Psoas muscle (tissue), 8 donors: ENCODE results near the gene SYNE2. TPM values are rescaled to one million over a fixed set of nuclear protein-coding genes. Genes with fewer than 3 reads are reported as not detected.

Experiments used
- ATAC-seq, 4 donors: fragments of 200-7000 bp; cut with Tn5 transposase; one replicate each; pipeline ENCODE4 v1.9.1; 2020; ENCODE audit warnings: moderate library complexity in 3 of 4, mild to moderate bottlenecking in 2 of 4
- DNase-seq, 2 donors: peaks; one replicate each; pipeline ENCODE4 v3.0.0-alpha.2; 2020
- H3K27ac ChIP-seq: fragments of 200-600 bp; one replicate; pipeline ENCODE4 v1.8.0; 2022
- H3K27me3 ChIP-seq, 3 donors: fragments of 200-600 bp in 1 of 3; one replicate each; pipeline versions ENCODE4 v1.6.1 to v1.8.0; 2013 to 2022; ENCODE audit warnings: low read length in 2 of 3, mild to moderate bottlenecking in 2 of 3, moderate library complexity in 1 of 3; ENCODE audit not compliant: insufficient read depth in 3 of 3
- H3K36me3 ChIP-seq, 2 donors: fragments of 200-600 bp in 1 of 2; one replicate each; pipeline versions ENCODE4 v1.6.1 to v1.8.0; 2013 to 2022; ENCODE audit warnings: low read depth in 1 of 2, mild to moderate bottlenecking in 1 of 2, moderate library complexity in 1 of 2; ENCODE audit not compliant: insufficient read depth in 1 of 2
- H3K4me1 ChIP-seq: fragments of 200-600 bp; one replicate; pipeline ENCODE4 v1.8.0; 2022
- H3K4me3 ChIP-seq: fragments of 200-600 bp; one replicate; pipeline ENCODE4 v1.8.0; 2022; ENCODE audit warnings: mild to moderate bottlenecking
- H3K9me3 ChIP-seq: fragments of 200-600 bp; one replicate; pipeline ENCODE4 v1.8.0; 2022
- WGBS, 3 donors: extraction: QIAGEN DNeasy Blood & Tissue Kit; methylation state at CpG; one replicate each; pipeline versions ENCODE4 v1.1.6 to v1.1.7; 2013; 5-methylcytosine and 5-hydroxymethylcytosine counted together
- intact Hi-C, 2 donors: fragments of 100-400 bp; cut with DNase I; formaldehyde crosslinking; loops; one replicate each; pipeline versions ENCODE4 v1.11.0 to v1.14.2; 2022
- polyA plus RNA-seq, 3 donors: library from polyadenylated mRNA; stranded (reverse); fragments of 200-250 nt; gene quantifications; one replicate each; pipeline ENCODE4 v1.2.3, GENCODE V29; 2013
- total RNA-seq, 4 donors: library from RNA; stranded (reverse); fragmentation: NEBNext Ultra II Directional in 2 of 4; extraction: Animal tissue kit (Norgen Biotek cat#: 25700) in 2 of 4; gene quantifications; one replicate each; pipeline versions ENCODE4 v1.2.1 to v1.2.4, GENCODE V29; 2021 to 2023
- TF ChIP-seq, protein P1 (sequence below): fragments of 200-600 bp; IDR thresholded peaks from one replicate; pipeline ENCODE4 v1.8.0; 2022; ENCODE audit warnings: antibody characterized with exemption
- donor health status: healthy with polysubstance abuse.
- donor health status: DM: no; HTN: no; CAD: no; lungs with moderate emphysema.
- donor health status: Bipolar disorder and iron deficiency.
- donor health status: healthy.
- donor health status: DM: yes; HTN: yes; CAD: no.
- donor health status: DM: no; HTN: no; CAD: no.
- donor health status: DM: no; HTN: no; CAD: no.
- donor health status: DM: yes; HTN: yes; CAD: no.

The SYNE2 gene
- total and polyA plus RNA-seq, 7 donors, result 23.0 to 239 (median 150) TPM

DNA sequence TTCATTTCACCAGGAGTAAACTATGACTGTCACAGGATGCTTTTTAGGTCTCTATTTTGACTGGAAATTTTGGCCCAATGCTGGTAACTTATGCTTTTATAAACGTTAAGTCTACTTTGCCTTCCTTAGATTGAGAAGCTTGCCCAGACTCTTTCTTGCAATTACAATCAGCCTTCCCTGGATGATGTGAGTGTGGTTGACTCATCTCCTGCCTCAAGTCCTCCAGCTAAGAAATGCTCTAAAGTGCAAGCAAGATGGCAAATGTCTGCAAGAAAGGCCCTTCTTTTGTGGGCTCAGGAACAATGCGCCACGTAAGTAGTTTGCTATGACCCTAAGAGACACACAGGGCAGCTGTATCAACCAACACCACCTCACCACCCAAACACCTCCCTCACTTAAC is 96.9 kb downstream of the SYNE2 start:
- Histone ChIP-seq H3K27ac (no peak overlapping the region), H3K4me1 (no peaks in the 10 kb centered on the region), H3K36me3 (peaks cover 6 to 52% of the 10 kb centered on the region in 2 donors), H3K27me3 (no peaks in the 10 kb centered on the region), H3K4me3 (no peak overlapping the region), H3K9me3 (no peaks in the 10 kb centered on the region)
- 92 to 93% (median 92%) methylated on average over 3 of the region's 3 CpGs for WGBS, 3 donors
- intact Hi-C loops, result loop anchor here in 1 of 2 donors (5.0 kb wide), 1 partner anchor 97 kb away; the partner anchor contains the start of gene SYNE2
- DNase-seq (no peak), ATAC-seq (no peak)
- TF ChIP-seq, protein P1, sequence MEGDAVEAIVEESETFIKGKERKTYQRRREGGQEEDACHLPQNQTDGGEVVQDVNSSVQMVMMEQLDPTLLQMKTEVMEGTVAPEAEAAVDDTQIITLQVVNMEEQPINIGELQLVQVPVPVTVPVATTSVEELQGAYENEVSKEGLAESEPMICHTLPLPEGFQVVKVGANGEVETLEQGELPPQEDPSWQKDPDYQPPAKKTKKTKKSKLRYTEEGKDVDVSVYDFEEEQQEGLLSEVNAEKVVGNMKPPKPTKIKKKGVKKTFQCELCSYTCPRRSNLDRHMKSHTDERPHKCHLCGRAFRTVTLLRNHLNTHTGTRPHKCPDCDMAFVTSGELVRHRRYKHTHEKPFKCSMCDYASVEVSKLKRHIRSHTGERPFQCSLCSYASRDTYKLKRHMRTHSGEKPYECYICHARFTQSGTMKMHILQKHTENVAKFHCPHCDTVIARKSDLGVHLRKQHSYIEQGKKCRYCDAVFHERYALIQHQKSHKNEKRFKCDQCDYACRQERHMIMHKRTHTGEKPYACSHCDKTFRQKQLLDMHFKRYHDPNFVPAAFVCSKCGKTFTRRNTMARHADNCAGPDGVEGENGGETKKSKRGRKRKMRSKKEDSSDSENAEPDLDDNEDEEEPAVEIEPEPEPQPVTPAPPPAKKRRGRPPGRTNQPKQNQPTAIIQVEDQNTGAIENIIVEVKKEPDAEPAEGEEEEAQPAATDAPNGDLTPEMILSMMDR, result no peak

DNA sequence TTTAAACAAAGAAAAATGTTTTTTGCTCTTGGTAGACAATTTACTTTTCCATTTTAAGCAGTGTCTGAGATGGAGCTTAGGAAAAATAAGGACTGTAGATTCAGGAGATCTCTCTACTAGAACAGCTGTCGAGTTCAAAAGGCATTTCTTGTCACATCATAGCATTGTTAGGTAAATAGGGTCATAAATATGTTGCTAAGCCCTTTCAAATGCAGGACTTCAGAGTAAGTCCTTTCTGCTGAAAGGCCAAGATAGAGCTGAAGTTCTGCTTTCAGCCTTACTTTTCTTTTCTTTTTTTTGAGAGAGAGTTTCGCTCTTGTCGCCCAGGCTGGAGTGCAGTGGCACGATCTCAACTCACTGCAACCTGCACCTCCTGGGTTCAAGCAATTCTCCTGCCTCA is 98.2 kb downstream of the SYNE2 start:
- TF ChIP-seq, protein P1, result no peak
- DNase-seq (no peak), ATAC-seq (no peak)
- 84 to 90% (median 88%) methylated on average over 4 of the region's 4 CpGs for WGBS, 3 donors
- H3K36me3 ChIP-seq, result peaks cover 6 to 56% of the 10 kb centered on the region in 2 donors
- H3K27me3 ChIP-seq, result no peaks in the 10 kb centered on the region
- no peak overlapping the region for H3K27ac ChIP-seq
- no peaks in the 10 kb centered on the region for H3K4me1 ChIP-seq
- H3K9me3 ChIP-seq, result no peaks in the 10 kb centered on the region
- intact Hi-C loops, result loop anchor here in 1 of 2 donors (5.0 kb wide), 1 partner anchor 99 kb away; the partner anchor contains the start of gene SYNE2
- H3K4me3 ChIP-seq, result no peak overlapping the region

DNA sequence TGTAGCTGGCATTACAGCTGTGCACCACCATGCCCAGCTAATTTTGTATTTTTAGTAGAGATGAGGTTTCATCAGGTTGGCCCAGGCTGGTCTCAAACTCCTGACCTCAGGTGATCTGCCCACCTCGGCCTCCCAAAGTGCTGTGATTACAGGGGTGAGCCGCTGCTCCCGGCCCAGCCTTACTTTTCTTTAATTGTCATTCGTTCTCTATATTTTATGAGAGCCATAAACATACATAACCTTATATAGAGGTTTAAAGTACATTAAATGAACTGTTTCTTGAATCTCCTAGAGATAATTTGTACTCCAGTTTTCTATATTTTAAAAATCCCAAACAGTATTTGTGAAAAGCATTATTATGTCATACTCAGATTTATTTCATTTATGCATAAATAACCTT is 98.6 kb downstream of the SYNE2 start:
- Histone ChIP-seq H3K27me3 (no peaks in the 10 kb centered on the region), H3K36me3 (peaks cover 6 to 59% of the 10 kb centered on the region in 2 donors), H3K4me3 (no peak overlapping the region), H3K4me1 (no peaks in the 10 kb centered on the region), H3K9me3 (no peaks in the 10 kb centered on the region), H3K27ac (no peak overlapping the region)
- DNase-seq (no peak), ATAC-seq (no peak)
- TF ChIP-seq, protein P1, result no peak
- intact Hi-C loops, result loop anchor here in 1 of 2 donors (5.0 kb wide), 1 partner anchor 99 kb away; the partner anchor contains the start of gene SYNE2
- 71 to 94% (median 80%) methylated on average over 4 of the region's 4 CpGs for WGBS, 3 donors

DNA sequence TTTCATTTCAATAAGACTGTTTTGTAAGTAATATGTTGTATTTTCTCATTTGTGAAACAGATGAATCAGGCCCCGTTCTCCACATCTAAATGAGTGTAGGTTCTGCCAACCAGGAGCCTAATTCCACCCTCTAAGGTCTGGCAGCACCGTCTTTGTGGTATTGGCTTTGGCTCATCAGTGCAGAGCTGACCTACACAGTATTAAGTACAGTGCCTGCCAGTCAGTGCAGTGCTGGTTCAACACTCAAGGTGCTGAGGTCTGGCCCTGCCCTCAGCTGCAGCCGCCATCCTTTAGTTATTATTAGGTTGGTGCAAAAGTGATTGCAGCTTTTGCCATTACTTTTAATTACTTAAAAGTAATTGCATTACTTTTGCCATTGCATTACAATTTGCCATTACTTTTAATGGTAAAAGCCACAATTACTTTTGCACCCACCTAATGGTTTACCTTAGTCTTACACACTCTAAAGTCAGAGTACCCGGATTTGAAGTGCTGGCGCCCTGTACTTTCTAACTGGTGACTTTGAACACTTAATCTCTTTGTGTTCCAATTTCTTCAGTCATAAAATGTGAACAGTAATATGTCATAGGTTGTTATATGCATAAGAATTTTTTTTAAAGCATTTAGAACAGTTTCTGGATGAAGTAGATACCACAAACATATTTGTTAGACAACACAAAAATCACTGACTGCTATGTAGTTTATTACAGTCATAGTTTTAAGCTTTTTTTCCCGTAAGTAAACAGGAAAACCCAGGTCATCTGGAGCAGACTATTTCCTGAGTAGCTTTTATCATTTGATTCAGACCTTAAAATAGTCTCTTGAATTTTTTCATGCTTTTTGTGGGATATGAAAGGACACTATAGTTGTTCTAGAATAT is 99.5 kb downstream of the SYNE2 start:
- no peaks in the 10 kb centered on the region for H3K27me3 ChIP-seq
- TF ChIP-seq, protein P1, result no peak
- no peaks in the 10 kb centered on the region for H3K4me1 ChIP-seq
- ATAC-seq (no peak), DNase-seq (no peak)
- no peaks in the 10 kb centered on the region for H3K9me3 ChIP-seq
- intact Hi-C loops, result loop anchor here in 1 of 2 donors (5.0 kb wide), 1 partner anchor 100 kb away; the partner anchor contains the start of gene SYNE2
- 77 to 88% (median 84%) methylated on average over 6 of the region's 6 CpGs for WGBS, 3 donors
- no peak overlapping the region for H3K4me3 ChIP-seq
- H3K36me3 ChIP-seq, result peaks cover 6 to 65% of the 10 kb centered on the region in 2 donors
- no peak overlapping the region for H3K27ac ChIP-seq
